ENCODE measurements around the gene SDK2. TPM values are rescaled to one million over a fixed set of nuclear protein-coding genes. Genes with fewer than 3 reads are reported as not detected.

SDK2 gene
- total and polyA plus RNA-seq, 5 donors from 2014 or later, result 0.02 to 0.59 (median 0.02) TPM; not detected in 2

DNA sequence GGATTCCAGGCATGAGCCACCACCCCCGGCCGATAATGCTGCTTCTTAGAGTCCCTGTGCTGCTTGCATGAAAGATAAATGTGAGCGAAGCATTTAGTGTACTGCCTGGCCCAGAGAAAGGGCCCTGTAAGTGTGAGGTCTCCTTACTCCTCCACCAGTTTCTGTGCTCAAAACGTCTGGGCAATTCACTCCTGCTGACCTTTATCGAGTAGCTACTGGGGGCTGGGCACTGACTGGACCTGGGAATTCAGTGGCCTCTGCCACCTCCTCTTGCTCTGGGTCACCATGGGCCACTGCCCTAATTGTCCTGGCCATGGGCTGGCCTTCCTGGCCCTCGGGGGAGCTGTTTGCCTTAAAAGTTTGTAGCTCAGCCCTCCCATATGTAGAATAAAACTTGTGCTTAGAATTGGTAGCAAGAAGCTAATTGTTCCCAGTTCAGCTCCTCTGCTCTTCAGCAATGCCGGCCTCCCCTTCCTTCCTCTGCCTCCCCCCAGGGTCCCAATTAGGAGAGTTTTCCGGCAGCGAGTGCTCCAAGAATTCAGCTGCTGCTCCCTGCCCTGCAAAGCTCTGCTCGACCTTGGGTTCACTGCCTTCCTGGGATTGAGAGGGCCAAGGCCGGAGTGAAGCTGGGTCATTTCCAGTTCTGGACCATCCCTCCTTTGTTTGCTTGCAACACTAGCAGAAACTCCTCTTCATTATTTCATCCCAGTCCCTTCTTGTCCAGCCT lies 233.5 kb downstream of the SDK2 start:
- Mint-ChIP-seq H3K4me3 (no peak overlapping the region), H3K9me3 (no peaks in the 10 kb centered on the region), H3K36me3 (no peaks in the 10 kb centered on the region), H3K27me3 (peaks cover 5% of the 10 kb centered on the region), H3K27ac (no peak overlapping the region), H3K4me1 (no peaks in the 10 kb centered on the region)
- DNase-seq (no peak), ATAC-seq (ENCODE audit: low read depth in 2 of 2) (no peak)
- Histone ChIP-seq H3K27ac (ENCODE audit: insufficient read depth, low read length, poor library complexity, severe bottlenecking) (no peak overlapping the region), H3K4me3 (ENCODE audit: low read depth, low read length) (no peak overlapping the region), H3K9me3 (ENCODE audit: control insufficient read depth in 2 of 2, low read length in 2 of 2) (no peaks in the 10 kb centered on the region), H3K4me1 (ENCODE audit: control insufficient read depth, insufficient read depth, low read length, poor library complexity, severe bottlenecking) (no peaks in the 10 kb centered on the region), H3K27me3 (ENCODE audit: control insufficient read depth, insufficient read depth, low read length) (no peaks in the 10 kb centered on the region), H3K36me3 (ENCODE audit: control insufficient read depth, insufficient read depth, low read length) (no peaks in the 10 kb centered on the region)

- Mint-ChIP-seq H3K27ac (no peak overlapping the region), H3K9me3 (no peaks in the 10 kb centered on the region), H3K4me3 (no peak overlapping the region), H3K4me1 (no peaks in the 10 kb centered on the region), H3K27me3 (no peaks in the 10 kb centered on the region), H3K36me3 (no peaks in the 10 kb centered on the region)
- DNase-seq (no peak), ATAC-seq (ENCODE audit: low read depth in 2 of 2) (no peak)
- no peaks in the 10 kb centered on the region for H3K27me3 ChIP-seq (ENCODE audit: control insufficient read depth, insufficient read depth, low read length)
- H3K36me3 ChIP-seq (ENCODE audit: control insufficient read depth, insufficient read depth, low read length), result no peaks in the 10 kb centered on the region
- no peaks in the 10 kb centered on the region for H3K4me1 ChIP-seq (ENCODE audit: control insufficient read depth, insufficient read depth, low read length, poor library complexity, severe bottlenecking)
- no peaks in the 10 kb centered on the region for H3K9me3 ChIP-seq (ENCODE audit: control insufficient read depth in 2 of 2, low read length in 2 of 2)
- H3K4me3 ChIP-seq (ENCODE audit: low read depth, low read length), result no peak overlapping the region
- H3K27ac ChIP-seq (ENCODE audit: insufficient read depth, low read length, poor library complexity, severe bottlenecking), result no peak overlapping the region
Measured at GRCh38 chr17:73404246-73404645, 240.0 kb downstream of the SDK2 start.

DNA sequence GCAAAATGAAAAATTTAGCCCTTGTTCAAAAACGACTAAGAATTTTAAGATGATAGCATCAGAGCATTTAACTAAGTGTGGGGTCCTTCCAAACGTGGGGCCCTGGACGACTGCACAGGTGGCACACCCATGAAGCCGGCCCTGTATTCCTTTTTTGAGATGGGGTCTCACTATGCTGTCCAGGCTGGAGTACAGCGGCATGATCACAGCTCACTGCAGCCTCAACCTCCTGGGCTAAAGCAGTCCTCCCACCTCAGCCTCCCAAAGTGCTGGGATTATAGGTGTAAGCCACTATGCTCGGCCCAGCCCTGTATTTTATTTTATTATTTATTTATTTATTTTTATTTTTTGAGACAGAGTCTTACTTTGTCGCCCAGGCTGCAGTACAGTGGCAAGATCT lies 241.8 kb downstream of the SDK2 start:
- Histone ChIP-seq H3K4me1 (ENCODE audit: control insufficient read depth, insufficient read depth, low read length, poor library complexity, severe bottlenecking) (no peaks in the 10 kb centered on the region), H3K4me3 (ENCODE audit: low read depth, low read length) (no peak overlapping the region), H3K36me3 (ENCODE audit: control insufficient read depth, insufficient read depth, low read length) (no peaks in the 10 kb centered on the region), H3K27ac (ENCODE audit: insufficient read depth, low read length, poor library complexity, severe bottlenecking) (no peak overlapping the region), H3K27me3 (ENCODE audit: control insufficient read depth, insufficient read depth, low read length) (no peaks in the 10 kb centered on the region), H3K9me3 (ENCODE audit: control insufficient read depth in 2 of 2, low read length in 2 of 2) (no peaks in the 10 kb centered on the region)
- Mint-ChIP-seq H3K27me3 (no peaks in the 10 kb centered on the region), H3K9me3 (no peaks in the 10 kb centered on the region), H3K27ac (no peak overlapping the region), H3K36me3 (no peaks in the 10 kb centered on the region), H3K4me3 (no peak overlapping the region), H3K4me1 (no peaks in the 10 kb centered on the region)
- ATAC-seq (ENCODE audit: low read depth in 2 of 2), result no peak
- no peak for DNase-seq

- ATAC-seq (ENCODE audit: low read depth in 2 of 2), result no peak
Measured at GRCh38 chr17:73401911-73402310, 242.3 kb downstream of the SDK2 start.

DNA sequence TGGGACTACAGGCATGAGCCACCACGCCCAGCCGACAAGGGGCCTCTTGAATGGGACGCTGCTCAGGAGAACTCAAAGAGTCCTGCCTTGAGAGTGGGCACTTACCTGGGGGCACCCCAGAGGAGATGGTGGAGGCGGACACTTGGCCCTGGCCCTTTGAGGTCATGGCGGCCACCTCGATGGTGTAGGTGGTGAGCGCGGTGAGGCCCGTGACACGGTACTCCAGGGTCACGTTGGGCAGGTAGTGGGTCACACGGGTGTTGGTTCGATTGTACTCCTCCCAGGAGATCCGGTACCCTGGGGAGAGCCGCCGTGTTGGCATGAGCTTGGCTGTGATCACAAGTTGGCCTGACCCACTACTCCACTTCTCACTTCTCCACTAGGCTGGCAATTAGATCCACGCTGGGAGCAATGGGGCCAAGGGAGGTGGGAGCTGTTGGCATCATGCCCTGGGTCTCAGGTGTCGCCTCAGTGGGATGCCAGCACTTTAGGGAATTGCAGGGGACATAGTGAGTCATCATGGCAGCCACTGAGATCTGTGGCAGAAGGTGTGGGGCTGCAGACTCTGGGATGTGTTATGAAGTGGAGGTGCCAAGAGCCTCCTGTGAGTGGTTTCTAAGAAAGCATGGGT lies 243.2 kb downstream of the SDK2 start:
- ATAC-seq (ENCODE audit: low read depth in 2 of 2), result no peak
- Mint-ChIP-seq H3K36me3 (no peaks in the 10 kb centered on the region), H3K27ac (no peak overlapping the region), H3K4me3 (no peak overlapping the region), H3K27me3 (no peaks in the 10 kb centered on the region), H3K9me3 (no peaks in the 10 kb centered on the region), H3K4me1 (no peaks in the 10 kb centered on the region)
- H3K4me1 ChIP-seq (ENCODE audit: control insufficient read depth, insufficient read depth, low read length, poor library complexity, severe bottlenecking), result no peaks in the 10 kb centered on the region
- DNase-seq, result no peak
- no peaks in the 10 kb centered on the region for H3K9me3 ChIP-seq (ENCODE audit: control insufficient read depth in 2 of 2, low read length in 2 of 2)
- no peak overlapping the region for H3K27ac ChIP-seq (ENCODE audit: insufficient read depth, low read length, poor library complexity, severe bottlenecking)
- no peaks in the 10 kb centered on the region for H3K36me3 ChIP-seq (ENCODE audit: control insufficient read depth, insufficient read depth, low read length)
- H3K4me3 ChIP-seq (ENCODE audit: low read depth, low read length), result no peak overlapping the region
- no peaks in the 10 kb centered on the region for H3K27me3 ChIP-seq (ENCODE audit: control insufficient read depth, insufficient read depth, low read length)

More at GRCh38 chr17:73401911-73402310, 242.3 kb downstream of the SDK2 start:
- Histone ChIP-seq H3K27me3 (ENCODE audit: control insufficient read depth, insufficient read depth, low read length) (no peaks in the 10 kb centered on the region), H3K4me3 (ENCODE audit: low read depth, low read length) (no peak overlapping the region), H3K9me3 (ENCODE audit: control insufficient read depth in 2 of 2, low read length in 2 of 2) (no peaks in the 10 kb centered on the region), H3K27ac (ENCODE audit: insufficient read depth, low read length, poor library complexity, severe bottlenecking) (no peak overlapping the region), H3K36me3 (ENCODE audit: control insufficient read depth, insufficient read depth, low read length) (no peaks in the 10 kb centered on the region), H3K4me1 (ENCODE audit: control insufficient read depth, insufficient read depth, low read length, poor library complexity, severe bottlenecking) (no peaks in the 10 kb centered on the region)
- Mint-ChIP-seq H3K36me3 (no peaks in the 10 kb centered on the region), H3K4me3 (no peak overlapping the region), H3K9me3 (no peaks in the 10 kb centered on the region), H3K4me1 (no peaks in the 10 kb centered on the region), H3K27me3 (no peaks in the 10 kb centered on the region), H3K27ac (no peak overlapping the region)
- DNase-seq, result peak in 2 of 3 donors; percentile 17 to 65

DNA sequence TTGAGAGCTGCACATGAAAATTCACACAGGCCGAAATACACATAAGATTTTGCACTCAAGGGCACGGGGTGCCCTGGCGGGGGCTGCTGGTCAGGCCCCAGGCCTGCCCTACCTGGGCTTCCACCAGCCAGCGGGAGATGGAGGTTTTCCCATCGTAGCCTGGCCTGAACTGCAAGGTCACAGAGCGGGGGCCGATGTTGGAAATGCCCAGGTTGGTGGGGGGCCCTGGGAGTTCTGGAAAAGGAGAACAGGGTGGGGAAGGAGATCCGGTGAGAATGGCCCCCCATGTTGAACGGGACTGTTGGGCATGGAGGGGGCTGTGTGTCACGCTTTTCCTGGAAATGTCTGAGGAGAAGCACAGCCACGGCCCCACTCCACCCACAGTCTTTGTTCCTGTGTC lies 245.2 kb downstream of the SDK2 start:
- H3K27me3 Mint-ChIP-seq, result no peaks in the 10 kb centered on the region
- ATAC-seq (ENCODE audit: low read depth in 2 of 2) (no peak), DNase-seq (no peak)
- H3K4me3 Mint-ChIP-seq, result no peak overlapping the region
- H3K36me3 ChIP-seq (ENCODE audit: control insufficient read depth, insufficient read depth, low read length), result no peaks in the 10 kb centered on the region
- no peaks in the 10 kb centered on the region for H3K4me1 Mint-ChIP-seq
- no peak overlapping the region for H3K27ac Mint-ChIP-seq
- H3K4me1 ChIP-seq (ENCODE audit: control insufficient read depth, insufficient read depth, low read length, poor library complexity, severe bottlenecking), result no peaks in the 10 kb centered on the region
- H3K4me3 ChIP-seq (ENCODE audit: low read depth, low read length), result no peak overlapping the region
- H3K9me3 Mint-ChIP-seq, result no peaks in the 10 kb centered on the region
- no peaks in the 10 kb centered on the region for H3K27me3 ChIP-seq (ENCODE audit: control insufficient read depth, insufficient read depth, low read length)
- H3K27ac ChIP-seq (ENCODE audit: insufficient read depth, low read length, poor library complexity, severe bottlenecking), result no peak overlapping the region
- H3K9me3 ChIP-seq (ENCODE audit: control insufficient read depth in 2 of 2, low read length in 2 of 2), result no peaks in the 10 kb centered on the region
- H3K36me3 Mint-ChIP-seq, result no peaks in the 10 kb centered on the region

- no peaks in the 10 kb centered on the region for H3K36me3 Mint-ChIP-seq
- no peaks in the 10 kb centered on the region for H3K4me1 ChIP-seq (ENCODE audit: control insufficient read depth, insufficient read depth, low read length, poor library complexity, severe bottlenecking)
Measured at GRCh38 chr17:73397856-73398540, 246.2 kb downstream of the SDK2 start.

More at GRCh38 chr17:73397856-73398540, 246.2 kb downstream of the SDK2 start:
- no peak overlapping the region for H3K4me3 Mint-ChIP-seq
- H3K27ac Mint-ChIP-seq, result peak overlapping the region in 1 of 3 donors; percentile 75
- H3K27me3 ChIP-seq (ENCODE audit: control insufficient read depth, insufficient read depth, low read length), result no peaks in the 10 kb centered on the region
- H3K36me3 ChIP-seq (ENCODE audit: control insufficient read depth, insufficient read depth, low read length), result no peaks in the 10 kb centered on the region
- no peaks in the 10 kb centered on the region for H3K27me3 Mint-ChIP-seq
- no peaks in the 10 kb centered on the region for H3K9me3 ChIP-seq (ENCODE audit: control insufficient read depth in 2 of 2, low read length in 2 of 2)
- H3K9me3 Mint-ChIP-seq, result peaks cover 0 to 1% (median 0%) of the 10 kb centered on the region in 7 donors
- H3K4me1 Mint-ChIP-seq, result no peaks in the 10 kb centered on the region
- ATAC-seq (ENCODE audit: low read depth in 2 of 2) (no peak), DNase-seq (no peak)
- H3K4me3 ChIP-seq (ENCODE audit: low read depth, low read length), result no peak overlapping the region
- no peak overlapping the region for H3K27ac ChIP-seq (ENCODE audit: insufficient read depth, low read length, poor library complexity, severe bottlenecking)
